ENCODE results near the gene BMERB1.

- no peak for TF ChIP-seq CTCF (optimal IDR thresholded peaks at IDR 0.05 in 1 of 3, IDR thresholded peaks at IDR 0.05 in 1 of 3, conservative IDR thresholded peaks at IDR 0.05 in 1 of 3; ENCODE audit: extremely low read depth in 1 of 3, insufficient read depth in 2 of 3, low read length in 3 of 3)
- TF ChIP-seq EZH2 (IDR thresholded peaks at IDR 0.05; ENCODE audit: low read length): no peak
Measured at GRCh38 chr16:15545544-15545943, 111.2 kb downstream of the BMERB1 start.

Data from keratinocyte (primary cell).